ENCODE measurements around the gene AHCTF1. TPM values are rescaled to one million over a fixed set of nuclear protein-coding genes. Genes with fewer than 3 reads are reported as not detected.

The AHCTF1 gene
- total and polyA plus RNA-seq, 2 donors (not counting 3 experiments of a cell fraction or from before 2014, with no cell fraction given) = 5.5 to 32.1 TPM

GRCh38 chr1:246798107-246798506 is 133.6 kb downstream of the AHCTF1 start:
- H3K9ac ChIP-seq (replicated peaks; ENCODE audit: extremely low read depth, insufficient read depth, low read length) = no peak overlapping the region
- peak; percentile 31 for FAIRE-seq
- no TSS peak for BruUV-seq (replicated peaks)
- dilution Hi-C loops (cut with MboI; ENCODE audit: extremely low pct_ligation_motif_present, low sequenced_read_pairs) (no loop called here), intact Hi-C loops (cut with micrococcal nuclease) (no loop called here)
- no peak overlapping the region for H3K4me3 ChIP-seq (replicated peaks in 1 of 3; ENCODE audit: insufficient read depth in 1 of 3, low read depth in 1 of 3, low read length in 3 of 3)
- ChIA-PET CTCF (no interaction called here), POLR2A (no interaction called here)
- no peak for DNase-seq (ENCODE audit: low read depth, low spot score)
- H3K4me1 ChIP-seq (ENCODE audit: control insufficient read depth, extremely low read depth, insufficient read depth, low read length) = no peaks in the 10 kb centered on the region
- H3K9me3 ChIP-seq (replicated peaks; ENCODE audit: control insufficient read depth, insufficient read depth, low read length) = no peaks in the 10 kb centered on the region
- H3K27me3 ChIP-seq (ENCODE audit: control insufficient read depth in 2 of 2, insufficient read depth in 2 of 2, low read length in 2 of 2) = peaks cover 0 to 2% of the 10 kb centered on the region in 2 experiments
- no peak overlapping the region for H3K4me2 ChIP-seq (ENCODE audit: insufficient read depth, low read length)
- H4K20me1 ChIP-seq (replicated peaks; ENCODE audit: control insufficient read depth, extremely low read depth, insufficient read depth, low read length) = no peaks in the 10 kb centered on the region
- H2AFZ ChIP-seq (ENCODE audit: low read depth, low read length) = no peak overlapping the region
- H3K9me1 ChIP-seq (replicated peaks; ENCODE audit: control insufficient read depth, extremely low read depth, insufficient read depth, low read length) = no peaks in the 10 kb centered on the region
- TF ChIP-seq JUN (IDR thresholded peaks at IDR 0.05; ENCODE audit: borderline replicate concordance, insufficient read depth, insufficient read length, low read depth) (no peak), CTCF (IDR thresholded peaks at IDR 0.05; ENCODE audit: extremely low read depth in 1 of 2, insufficient read depth in 1 of 2, low read depth in 1 of 2, low read length in 2 of 2) (no peak)
- no peaks in the 10 kb centered on the region for H3K79me2 ChIP-seq (ENCODE audit: control insufficient read depth, insufficient read depth, low read length)
- no peak overlapping the region for H3K27ac ChIP-seq (ENCODE audit: insufficient read depth, low read depth, low read length)
- H3K36me3 ChIP-seq (ENCODE audit: control insufficient read depth in 2 of 2, extremely low read depth in 1 of 2, insufficient read depth in 2 of 2, low read length in 2 of 2) = no peaks in the 10 kb centered on the region

GRCh38 chr1:246797597-246797996 is 134.2 kb downstream of the AHCTF1 start:
- no peak for TF ChIP-seq GATA2 (IDR thresholded peaks at IDR 0.05; ENCODE audit: insufficient read depth, insufficient read length, low read depth, low read length)
- no peak for TF ChIP-seq JUN (IDR thresholded peaks at IDR 0.05; ENCODE audit: borderline replicate concordance, insufficient read depth, insufficient read length, low read depth)
- no peak for TF ChIP-seq MYC (IDR thresholded peaks at IDR 0.05; ENCODE audit: low read depth, low read length)
- no peak for TF ChIP-seq FOS (IDR thresholded peaks at IDR 0.05; ENCODE audit: borderline replicate concordance, insufficient read depth, low read length)
- TF ChIP-seq CTCF (IDR thresholded peaks at IDR 0.05; ENCODE audit: extremely low read depth in 1 of 2, insufficient read depth in 1 of 2, low read depth in 1 of 2, low read length in 2 of 2) = no peak
- TF ChIP-seq EZH2 (IDR thresholded peaks at IDR 0.05; ENCODE audit: borderline replicate concordance, low read depth, low read length, severe bottlenecking) = no peak
- TF ChIP-seq MAX (IDR thresholded peaks at IDR 0.05; ENCODE audit: insufficient read depth, insufficient read length) = no peak
- TF ChIP-seq POLR2A (IDR thresholded peaks at IDR 0.05; ENCODE audit: low read depth, low read length) = no peak
- TF ChIP-seq POLR2AphosphoS5 (IDR thresholded peaks at IDR 0.05; ENCODE audit: insufficient read depth, low read depth, low read length) = no peak
- Histone ChIP-seq H3K4me3 (replicated peaks in 1 of 3; ENCODE audit: insufficient read depth in 1 of 3, low read depth in 1 of 3, low read length in 3 of 3) (no peak overlapping the region), H3K79me2 (ENCODE audit: control insufficient read depth, insufficient read depth, low read length) (no peaks in the 10 kb centered on the region), H3K4me1 (ENCODE audit: control insufficient read depth, extremely low read depth, insufficient read depth, low read length) (no peaks in the 10 kb centered on the region), H3K4me2 (ENCODE audit: insufficient read depth, low read length) (no peak overlapping the region), H3K9me1 (replicated peaks; ENCODE audit: control insufficient read depth, extremely low read depth, insufficient read depth, low read length) (no peaks in the 10 kb centered on the region), H3K9me3 (replicated peaks; ENCODE audit: control insufficient read depth, insufficient read depth, low read length) (no peaks in the 10 kb centered on the region), H3K27ac (ENCODE audit: insufficient read depth, low read depth, low read length) (no peak overlapping the region), H2AFZ (ENCODE audit: low read depth, low read length) (no peak overlapping the region), H4K20me1 (replicated peaks; ENCODE audit: control insufficient read depth, extremely low read depth, insufficient read depth, low read length) (no peaks in the 10 kb centered on the region), H3K27me3 (ENCODE audit: control insufficient read depth in 2 of 2, insufficient read depth in 2 of 2, low read length in 2 of 2) (peaks cover 0 to 2% of the 10 kb centered on the region in 2 experiments), H3K36me3 (ENCODE audit: control insufficient read depth in 2 of 2, extremely low read depth in 1 of 2, insufficient read depth in 2 of 2, low read length in 2 of 2) (no peaks in the 10 kb centered on the region), H3K9ac (replicated peaks; ENCODE audit: extremely low read depth, insufficient read depth, low read length) (no peak overlapping the region)
- intact Hi-C loops (cut with micrococcal nuclease) (no loop called here), dilution Hi-C loops (cut with MboI; ENCODE audit: extremely low pct_ligation_motif_present, low sequenced_read_pairs) (no loop called here)
- ChIA-PET CTCF (no interaction called here), POLR2A (no interaction called here)
- DNase-seq (ENCODE audit: low read depth, low spot score) (no peak), FAIRE-seq (no peak)
- no TSS peak for BruUV-seq (replicated peaks)

All from endothelial cell of umbilical vein (primary cell).